GM21717 (cell line): ENCODE results near the gene GADD45A.

ENCODE experiments used
- ATAC-seq: cut with Tn5 transposase; IDR thresholded peaks from one replicate; pipeline ENCODE4 v1.9.1; 2021; ENCODE audit warnings: mild to moderate bottlenecking, moderate library complexity; ENCODE audit not compliant: unreplicated experiment

GADD45A gene

DNA sequence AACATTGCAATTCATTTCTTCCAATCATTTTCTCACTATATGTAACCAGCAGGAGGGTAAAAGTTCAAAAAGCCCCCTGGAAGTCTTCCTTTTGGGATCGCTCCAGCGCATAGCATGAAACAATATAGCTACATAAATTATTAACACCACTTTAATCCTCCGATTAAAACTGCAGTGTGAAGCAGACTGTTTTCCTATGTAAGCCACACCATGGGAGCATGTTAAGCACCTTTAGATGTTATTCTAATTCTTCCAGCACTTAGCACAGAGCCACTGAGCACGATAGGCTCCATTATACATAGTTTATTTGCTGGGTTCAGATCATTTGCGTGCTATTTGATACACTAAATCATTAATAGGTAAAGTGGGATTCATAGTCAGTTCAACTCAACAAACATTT, 18.4 kb upstream of the GADD45A start:
- ATAC-seq = no peak

DNA sequence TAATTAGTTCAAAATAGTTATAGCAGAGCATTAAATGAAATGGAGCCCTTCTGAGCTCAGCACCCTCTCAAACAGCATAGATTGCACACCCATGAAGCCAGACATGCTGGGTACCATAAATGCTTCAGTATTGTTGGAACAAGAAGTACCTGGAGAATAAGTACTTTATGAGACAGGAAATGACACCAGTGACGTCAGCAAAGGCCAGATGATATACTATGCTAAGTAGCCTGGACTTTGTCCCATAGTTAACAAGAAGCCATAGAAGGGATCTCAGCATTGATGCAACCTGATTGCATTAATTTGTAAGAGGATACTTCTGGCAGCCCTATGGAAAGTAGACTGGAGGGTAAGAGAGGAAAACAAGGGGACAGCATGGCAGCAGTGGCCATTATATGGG, 16.3 kb upstream of the GADD45A start:
- no peak for ATAC-seq

- no peak for ATAC-seq
These were observed 12.7 kb upstream of the GADD45A start for GRCh38 chr1:67672260-67672803.

DNA sequence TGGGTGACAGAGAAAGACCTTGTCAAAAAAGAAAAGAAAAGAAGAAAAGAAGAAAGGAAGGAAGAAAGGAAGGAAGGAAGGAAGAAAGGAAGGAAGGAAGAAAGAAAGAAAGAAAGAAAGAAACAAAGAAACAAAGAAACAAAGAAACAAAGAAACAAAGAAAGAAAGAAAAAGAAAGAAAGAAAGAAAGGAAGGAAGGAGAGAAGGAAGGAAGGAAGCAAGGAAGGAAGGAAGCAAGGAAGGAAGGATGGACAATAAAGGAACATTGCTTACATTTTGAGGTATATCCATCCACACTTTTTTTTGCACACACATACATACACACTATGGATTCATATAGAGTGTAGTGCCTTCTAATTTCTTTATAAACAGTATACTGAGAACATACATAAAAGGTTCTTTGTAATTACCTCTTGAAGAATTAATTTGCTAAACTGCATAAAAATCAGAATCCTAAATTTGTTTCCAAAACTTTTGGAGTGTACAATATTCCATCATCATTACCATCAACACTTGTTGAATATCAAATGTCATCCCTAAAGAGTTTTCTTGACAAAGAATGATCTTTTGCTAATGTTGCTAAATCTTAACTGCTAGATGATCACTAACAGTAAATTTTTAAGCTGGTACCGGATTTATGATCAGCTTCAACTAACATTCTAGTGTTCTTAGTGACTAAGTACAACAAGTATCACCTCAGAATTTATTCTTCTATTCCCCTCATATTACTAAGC, 11.4 kb upstream of the GADD45A start:
- no peak for ATAC-seq

DNA sequence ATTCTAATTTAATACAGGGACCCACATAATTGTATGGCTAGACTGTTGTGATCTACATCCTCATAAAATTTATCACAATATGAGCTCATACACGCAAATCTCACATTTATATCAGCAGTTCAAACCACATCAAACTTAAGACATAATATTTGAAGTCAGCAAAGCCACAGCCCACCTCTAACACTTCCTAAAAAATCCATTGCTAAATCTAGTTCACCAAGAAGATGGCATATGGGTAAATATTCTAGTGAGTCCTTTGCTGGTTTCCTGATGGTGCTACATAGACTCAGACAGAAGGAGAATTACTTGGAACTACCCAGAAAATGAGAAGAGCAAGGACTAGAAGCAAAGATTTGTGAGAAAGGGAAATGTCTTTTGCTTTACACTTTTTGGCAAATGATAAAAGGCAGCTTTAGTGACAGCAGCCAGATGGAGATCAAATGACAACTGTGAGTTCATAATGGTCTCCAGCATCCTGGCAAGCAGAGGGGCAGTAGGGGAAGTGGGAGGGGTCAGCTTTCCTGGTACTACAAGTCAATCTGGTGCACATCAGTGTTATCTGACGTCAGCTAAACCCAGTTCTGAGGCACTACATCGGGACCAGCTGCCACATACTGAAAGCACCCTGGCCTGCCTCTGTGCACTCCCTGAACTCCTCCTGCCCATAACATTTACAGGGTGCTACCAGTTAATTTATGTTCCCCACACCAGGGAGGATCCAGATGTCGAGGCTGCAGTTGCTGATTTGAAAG, 10.6 kb upstream of the GADD45A start:
- ATAC-seq = no peak

DNA sequence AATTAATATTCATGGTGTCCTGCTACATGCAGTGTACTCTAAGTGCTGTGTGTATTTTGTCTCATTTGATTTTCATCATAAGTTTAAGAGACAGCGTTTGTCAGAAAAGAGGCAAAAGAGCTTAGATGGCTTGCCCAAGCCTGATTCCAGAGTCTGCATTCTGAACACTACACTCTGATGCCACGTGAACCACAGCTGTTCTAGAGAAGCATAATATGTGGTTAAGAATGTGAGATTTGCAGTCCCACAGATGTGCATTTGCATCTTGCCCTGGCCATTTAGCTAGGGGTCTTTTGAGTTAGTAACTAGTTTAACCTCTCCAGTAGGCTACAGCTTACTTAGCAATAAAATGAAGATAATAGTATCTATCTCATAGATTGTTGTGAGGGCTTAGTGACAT, 9.2 kb upstream of the GADD45A start:
- ATAC-seq = peak; percentile 69

- ATAC-seq = no peak
These were observed 8.7 kb upstream of the GADD45A start for GRCh38 chr1:67676287-67676686.

GRCh38 chr1:67676946-67677345, 8.1 kb upstream of the GADD45A start:
- ATAC-seq = no peak

- ATAC-seq = no peak
These were observed 7.6 kb upstream of the GADD45A start for GRCh38 chr1:67677408-67677807.

GRCh38 chr1:67677930-67678329, 7.1 kb upstream of the GADD45A start:
- no peak for ATAC-seq

DNA sequence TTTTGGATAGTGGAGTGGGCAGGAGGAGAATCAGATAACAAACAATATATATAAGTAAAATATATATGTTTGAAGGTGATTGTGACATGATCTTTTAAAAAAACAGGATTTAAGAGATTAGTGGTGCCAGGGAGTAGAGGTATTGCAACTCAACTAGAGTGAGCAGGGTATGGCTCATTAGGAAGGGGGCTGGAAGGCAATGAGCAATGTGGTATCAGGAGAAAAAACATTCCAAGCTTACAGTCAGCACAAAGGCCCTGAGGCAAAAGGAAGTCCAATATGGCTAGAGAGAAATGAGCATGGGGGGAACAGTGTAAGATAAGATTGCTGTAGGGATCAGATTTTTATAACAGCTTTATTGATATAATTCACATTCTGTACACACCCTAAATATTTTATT, 5.3 kb upstream of the GADD45A start:
- ATAC-seq = no peak

- no peak for ATAC-seq
These were observed 4.5 kb upstream of the GADD45A start for GRCh38 chr1:67680486-67680885.

GRCh38 chr1:67682659-67683197, 2.3 kb upstream of the GADD45A start:
- no peak for ATAC-seq

GRCh38 chr1:67683316-67683715, 1.7 kb upstream of the GADD45A start:
- ATAC-seq = no peak

DNA sequence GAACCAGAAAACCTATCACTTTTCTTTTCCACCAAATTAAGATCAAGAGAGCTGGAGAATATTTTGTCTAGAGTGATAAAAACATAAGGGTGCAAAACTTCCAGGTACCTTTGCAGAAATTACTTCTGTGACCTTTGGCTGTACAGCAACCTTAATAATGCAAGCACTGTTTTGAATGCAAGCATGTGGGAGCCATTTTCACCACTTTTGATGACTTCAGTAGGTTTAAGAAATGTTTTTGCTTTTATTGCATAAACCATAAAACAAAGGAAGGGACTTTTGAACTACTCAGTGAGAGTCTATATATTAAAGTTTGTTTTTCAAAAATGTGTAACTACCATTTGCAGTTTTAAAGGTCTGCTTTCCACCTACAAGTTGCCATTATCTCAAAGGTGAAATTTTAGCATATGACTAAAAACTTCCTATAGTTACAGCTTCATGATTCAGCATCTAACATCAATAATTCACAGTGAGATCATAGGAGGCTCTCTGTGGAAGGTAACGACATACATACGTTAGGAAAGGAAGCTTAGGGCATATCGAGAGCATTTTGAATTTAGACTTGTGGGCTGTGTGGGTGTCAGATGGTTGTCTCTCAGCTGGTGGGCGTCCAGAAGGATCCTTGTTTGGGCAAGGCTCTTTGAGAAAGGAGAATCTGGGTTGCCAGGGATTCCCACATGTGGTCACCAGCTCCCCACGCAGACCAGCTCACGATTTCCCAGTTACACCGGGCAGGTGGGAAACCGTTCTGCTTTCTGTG, 1.1 kb upstream of the GADD45A start:
- no peak for ATAC-seq

- ATAC-seq = no peak
These were observed 405 bp upstream of the GADD45A start for GRCh38 chr1:67684526-67685066.

DNA sequence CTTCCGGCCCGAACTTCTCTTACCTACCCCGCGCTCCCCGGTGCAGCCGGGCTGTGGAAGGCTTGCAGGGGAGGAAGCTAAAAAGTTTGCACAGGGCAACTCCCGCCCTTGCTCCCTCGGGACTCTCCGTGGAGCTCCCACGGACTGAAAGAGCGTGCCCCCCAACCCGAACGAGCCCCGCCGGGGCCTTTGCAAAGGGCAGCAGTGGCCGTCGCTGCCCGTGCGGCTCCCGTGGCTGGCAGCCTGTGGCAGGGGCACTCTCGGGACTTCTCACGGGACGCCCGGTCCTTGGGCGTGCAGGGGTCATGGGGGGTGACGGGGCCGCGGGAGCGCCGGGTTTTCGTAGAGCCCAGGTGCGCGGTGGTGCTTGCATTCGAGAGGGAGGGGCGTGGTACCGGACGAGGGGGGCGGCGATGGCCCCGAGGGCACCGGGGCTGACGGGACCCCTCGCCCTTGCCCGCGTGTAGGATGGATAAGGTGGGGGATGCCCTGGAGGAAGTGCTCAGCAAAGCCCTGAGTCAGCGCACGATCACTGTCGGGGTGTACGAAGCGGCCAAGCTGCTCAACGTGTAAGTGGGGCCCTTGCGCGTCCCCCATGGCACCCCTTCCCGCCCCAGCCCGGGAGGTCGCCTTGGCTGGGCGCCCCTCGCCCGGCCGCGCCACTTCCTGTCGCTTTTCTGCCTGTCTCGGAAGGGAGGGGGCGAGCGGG, 711 bp downstream of the GADD45A start:
- peak; percentile 16 for ATAC-seq

DNA sequence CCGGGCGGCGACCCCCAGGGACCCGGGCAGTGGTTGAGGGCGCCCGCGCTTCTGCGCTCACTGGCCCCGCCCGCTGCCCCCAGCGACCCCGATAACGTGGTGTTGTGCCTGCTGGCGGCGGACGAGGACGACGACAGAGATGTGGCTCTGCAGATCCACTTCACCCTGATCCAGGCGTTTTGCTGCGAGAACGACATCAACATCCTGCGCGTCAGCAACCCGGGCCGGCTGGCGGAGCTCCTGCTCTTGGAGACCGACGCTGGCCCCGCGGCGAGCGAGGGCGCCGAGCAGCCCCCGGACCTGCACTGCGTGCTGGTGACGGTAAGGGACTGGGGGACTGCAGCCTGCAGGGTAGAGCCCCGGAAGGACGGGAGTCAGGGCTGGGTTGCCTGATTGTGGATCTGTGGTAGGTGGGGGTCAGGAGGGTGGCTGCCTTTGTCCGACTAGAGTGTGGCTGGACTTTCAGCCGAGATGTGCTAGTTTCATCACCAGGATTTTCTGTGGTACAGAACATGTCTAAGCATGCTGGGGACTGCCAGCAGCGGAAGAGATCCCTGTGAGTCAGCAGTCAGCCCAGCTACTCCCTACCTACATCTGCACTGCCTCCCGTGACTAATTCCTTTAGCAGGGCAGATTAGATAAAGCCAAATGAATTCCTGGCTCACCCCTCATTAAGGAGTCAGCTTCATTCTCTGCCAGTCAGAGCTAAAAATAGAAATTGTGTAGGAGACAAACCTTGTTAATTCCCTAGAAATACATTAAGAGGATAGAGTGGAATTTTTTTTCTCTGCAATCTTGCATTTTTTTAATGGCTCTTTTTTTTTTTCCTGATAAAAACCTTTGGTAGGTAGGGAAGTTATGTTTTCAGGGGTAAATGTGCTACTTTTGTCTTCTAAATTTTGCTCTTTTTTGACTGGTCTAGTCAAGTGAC, 1.5 kb downstream of the GADD45A start:
- peak; percentile 33 for ATAC-seq

DNA sequence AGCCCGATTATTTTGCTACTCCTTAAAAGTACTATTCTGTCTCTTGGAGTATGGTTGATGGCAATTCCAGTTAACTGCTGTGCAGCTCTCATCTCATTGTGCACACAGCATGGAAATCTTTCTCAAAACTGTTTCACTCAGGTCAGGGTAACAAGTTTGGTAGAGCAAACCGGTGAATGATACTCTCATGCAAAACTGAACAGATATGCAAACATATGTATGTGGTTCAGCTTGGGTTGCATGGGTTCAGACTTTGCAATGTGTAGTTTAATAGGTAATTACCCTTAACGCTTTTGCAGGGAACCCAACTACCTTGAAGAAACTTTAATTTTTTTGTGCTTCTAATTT, 2.2 kb downstream of the GADD45A start:
- ATAC-seq = no peak
